AG08395 (cell line): ENCODE data around the gene SKI.
A peak's percentile ranks its signal among the peaks of the same experiment; 100 is the strongest.

Source experiments
- DNase-seq: peaks from one replicate; pipeline ENCODE4 v3.0.0; 2012; ENCODE audit warnings: mixed read lengths, low spot score

The SKI gene

GRCh38 chr1:2277741-2278488, 49.8 kb downstream of the SKI start:
- DNase-seq = no peak

GRCh38 chr1:2278591-2279209, 50.6 kb downstream of the SKI start:
- no peak for DNase-seq

- peak; percentile 79 for DNase-seq
Observed at GRCh38 chr1:2279210-2279639, 51.1 kb downstream of the SKI start.

- DNase-seq = no peak
Observed at GRCh38 chr1:2279817-2280216, 51.7 kb downstream of the SKI start.

GRCh38 chr1:2282556-2283270, 54.6 kb downstream of the SKI start:
- DNase-seq = no peak

GRCh38 chr1:2283371-2283990, 55.4 kb downstream of the SKI start:
- no peak for DNase-seq

- DNase-seq = no peak
Observed at GRCh38 chr1:2283991-2284895, 56.1 kb downstream of the SKI start.

GRCh38 chr1:2284932-2285331, 56.8 kb downstream of the SKI start:
- DNase-seq = no peak

GRCh38 chr1:2286923-2287322, 58.8 kb downstream of the SKI start:
- DNase-seq = no peak

GRCh38 chr1:2287649-2288048, 59.5 kb downstream of the SKI start:
- no peak for DNase-seq

GRCh38 chr1:2288311-2288710, 60.2 kb downstream of the SKI start:
- DNase-seq = no peak

- no peak for DNase-seq
Observed at GRCh38 chr1:2288816-2289536, 60.9 kb downstream of the SKI start.

- no peak for DNase-seq
Observed at GRCh38 chr1:2289607-2290006, 61.5 kb downstream of the SKI start.

GRCh38 chr1:2290171-2290578, 62.1 kb downstream of the SKI start:
- no peak for DNase-seq

- peak; percentile 91 for DNase-seq
Observed at GRCh38 chr1:2290595-2291510, 62.7 kb downstream of the SKI start.

- no peak for DNase-seq
Observed at GRCh38 chr1:2291577-2291976, 63.5 kb downstream of the SKI start.

GRCh38 chr1:2292725-2293450, 64.8 kb downstream of the SKI start:
- no peak for DNase-seq

- no peak for DNase-seq
Observed at GRCh38 chr1:2294033-2294724, 66.1 kb downstream of the SKI start.

GRCh38 chr1:2294725-2295078, 66.6 kb downstream of the SKI start:
- DNase-seq = no peak
